T-helper 2 cell treated with Interferon-gamma antibody and Interleukin-4, amounts not matched to agents 100 ng/mL and 5 ng/mL, for 36 hours (primary cell): ENCODE results near the gene FXYD6. TPM values are rescaled to one million over a fixed set of nuclear protein-coding genes. Genes with fewer than 3 reads are reported as not detected.

Experiments used
- intact Hi-C: fragments of 100-400 bp; cut with micrococcal nuclease; formaldehyde crosslinking; loops from one replicate; pipeline ENCODE4 v1.15.1; 2023
- total RNA-seq: library from RNA; stranded (reverse); gene quantifications from 2 replicates; pipeline ENCODE4 v1.2.3, GENCODE V29; 2022

FXYD6 gene
- total RNA-seq, 1 donor from 2014 or later, result not detected

DNA sequence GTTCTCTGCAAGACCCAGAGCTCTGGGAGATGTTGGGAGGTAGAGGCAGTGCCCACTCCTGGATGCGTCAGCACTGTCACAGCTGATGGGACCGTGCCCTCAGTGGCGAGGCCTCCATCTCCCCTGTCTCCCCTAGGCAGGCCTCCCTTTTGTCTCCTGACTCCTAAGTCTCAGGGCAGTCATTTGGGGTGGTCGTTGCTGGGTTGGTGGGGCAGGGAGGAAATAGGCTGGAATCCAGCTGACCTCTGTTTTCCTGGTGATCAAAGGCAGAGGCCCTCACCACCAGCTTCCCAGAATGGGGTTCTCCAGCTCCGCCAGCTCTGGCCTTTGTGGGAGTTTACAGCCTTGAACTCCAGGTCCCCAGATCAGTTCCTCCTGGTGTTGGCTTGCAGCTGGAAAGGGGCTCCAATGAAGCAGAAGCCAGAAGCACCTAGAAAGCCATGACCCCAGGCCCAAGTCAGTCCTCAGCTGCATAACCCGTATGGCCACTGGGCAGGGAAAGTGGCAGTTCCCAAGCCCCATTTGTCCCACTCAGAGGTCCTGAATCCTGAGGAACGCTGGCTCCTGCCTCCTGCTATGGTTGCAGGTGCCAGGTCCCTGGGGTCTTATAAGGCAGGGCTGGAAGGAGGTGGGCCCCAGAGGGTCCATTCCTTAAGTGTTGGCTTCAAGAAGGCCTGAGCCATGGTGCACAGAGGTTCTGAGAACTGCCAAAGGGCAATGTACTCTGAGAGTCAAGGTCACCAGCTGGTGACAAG lies 44.6 kb downstream of the FXYD6 start:
- intact Hi-C loops, result no loop called here

GRCh38 chr11:117830674-117831351 lies 45.6 kb downstream of the FXYD6 start:
- intact Hi-C loops, result no loop called here

GRCh38 chr11:117830072-117830471 lies 46.4 kb downstream of the FXYD6 start:
- intact Hi-C loops, result no loop called here

DNA sequence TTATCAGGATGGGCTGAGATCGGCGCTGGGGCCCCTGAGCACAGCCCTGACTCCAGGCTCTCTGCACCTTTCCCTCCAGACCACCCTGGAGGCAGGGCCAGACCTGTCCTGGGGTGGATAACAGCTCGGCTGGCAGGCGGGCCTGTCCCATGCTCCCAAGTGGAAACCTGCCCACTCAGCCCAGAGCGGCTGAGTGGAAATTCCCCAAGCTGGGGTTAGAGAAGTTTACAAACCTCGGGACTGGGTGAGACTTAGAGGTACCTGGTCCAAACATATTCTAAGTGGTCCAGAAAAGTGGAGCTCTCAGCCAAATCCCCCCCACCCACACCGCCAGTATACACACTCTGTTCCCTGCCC lies 47.1 kb downstream of the FXYD6 start:
- intact Hi-C loops, result no loop called here

DNA sequence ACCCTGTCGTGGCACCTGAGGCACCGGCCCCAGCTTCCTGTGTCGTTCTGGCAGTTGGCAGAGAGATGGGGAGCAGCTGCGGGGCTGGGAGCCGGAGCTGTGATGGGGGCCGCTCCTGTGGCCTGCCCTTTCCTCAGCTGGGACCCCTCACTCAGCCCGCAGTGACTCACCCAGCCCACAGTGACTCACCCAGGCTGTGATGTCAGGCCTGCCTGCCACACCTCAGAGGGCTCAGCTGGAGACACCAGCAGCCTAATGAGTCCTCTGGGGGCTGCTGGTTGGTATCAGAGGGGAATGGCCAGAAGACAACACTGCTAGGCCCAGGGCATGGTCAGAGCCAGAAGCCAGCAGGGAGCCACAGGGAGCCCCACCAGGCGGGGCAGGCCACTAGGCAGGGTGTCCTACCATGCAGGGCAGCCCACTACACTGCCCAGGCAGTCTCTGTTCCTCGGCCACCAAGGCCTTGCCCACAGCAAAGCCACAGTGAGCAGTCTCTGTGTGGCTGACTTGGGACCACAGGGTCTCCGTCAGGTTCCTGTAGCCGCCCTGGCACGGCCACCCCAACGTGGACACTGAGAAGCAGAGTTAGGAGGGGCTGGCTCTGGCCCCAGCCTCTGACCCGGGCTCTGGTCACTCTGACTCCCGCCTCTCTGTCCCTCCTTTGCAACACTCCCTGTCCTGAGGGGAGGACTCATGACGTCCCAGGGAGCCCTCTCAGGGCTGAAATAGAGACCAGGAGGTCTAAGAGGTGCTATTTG lies 47.7 kb downstream of the FXYD6 start:
- intact Hi-C loops, result no loop called here

DNA sequence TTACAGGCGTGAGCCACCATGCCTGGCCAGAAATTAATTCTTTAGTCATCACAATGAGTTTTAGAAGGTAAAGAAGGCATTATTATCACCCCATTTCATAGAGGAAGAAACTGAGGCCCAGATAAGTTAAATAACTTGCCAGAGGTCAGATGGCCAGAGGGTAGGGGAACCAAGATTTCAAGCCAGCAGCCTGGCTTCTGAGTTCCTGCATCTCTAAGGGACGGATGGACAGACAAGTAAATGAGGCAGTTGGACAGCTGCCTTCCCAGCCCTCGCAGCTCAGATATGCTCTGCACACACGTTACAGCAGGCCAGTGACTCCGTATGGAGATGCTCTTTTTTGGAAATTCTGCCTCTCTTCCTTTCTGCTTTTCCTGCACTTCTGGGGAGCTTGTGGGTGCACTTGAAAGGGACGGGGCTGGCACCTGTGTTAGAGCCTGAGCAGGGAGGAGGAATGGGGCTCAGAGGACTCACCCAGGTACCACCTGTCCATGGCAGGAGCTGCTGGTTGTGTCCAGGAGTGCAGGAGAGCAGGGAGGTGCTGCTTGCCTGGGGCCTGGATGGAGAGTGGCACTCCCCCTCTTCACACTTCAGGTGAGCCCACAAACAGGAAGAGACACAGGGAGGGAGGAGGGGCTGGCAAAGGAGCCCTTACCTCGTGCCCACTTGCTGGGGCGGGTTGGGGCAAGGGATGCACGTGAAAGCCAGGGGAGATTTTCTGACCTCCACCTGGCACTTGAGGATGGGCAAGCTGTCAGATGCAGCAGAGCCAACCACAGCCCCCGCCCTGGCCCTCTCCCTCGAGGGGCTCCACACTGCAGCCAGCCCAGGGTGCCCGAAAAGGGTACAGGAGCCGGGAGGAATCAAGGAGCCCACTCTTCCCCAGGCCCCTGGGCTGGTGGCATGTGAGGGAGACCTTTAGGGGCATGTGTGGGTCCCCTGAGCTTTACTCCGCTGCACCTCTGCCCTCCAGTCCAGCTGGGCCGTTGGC lies 48.6 kb downstream of the FXYD6 start:
- intact Hi-C loops, result no loop called here

DNA sequence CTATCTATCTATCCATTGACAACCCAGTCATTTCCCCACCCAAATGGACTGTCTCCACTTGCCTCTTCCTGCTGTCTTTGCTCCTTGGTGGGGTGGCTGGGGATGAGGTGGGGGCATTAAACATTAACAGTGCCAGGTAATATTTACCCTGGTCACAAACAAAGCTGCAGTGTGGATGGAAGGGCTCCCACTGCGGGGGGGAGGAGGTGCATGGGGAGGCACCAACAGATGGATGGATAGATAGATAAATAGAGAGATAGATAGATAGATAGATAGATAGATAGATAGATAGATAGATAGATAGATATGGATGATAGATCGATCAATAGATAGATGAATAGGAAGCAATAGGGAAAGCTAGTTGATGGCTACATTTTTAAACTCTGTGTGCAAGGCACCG lies 49.6 kb downstream of the FXYD6 start:
- intact Hi-C loops, result no loop called here

GRCh38 chr11:117826190-117826570 lies 50.3 kb downstream of the FXYD6 start:
- intact Hi-C loops, result no loop called here

- intact Hi-C loops, result no loop called here
Measured at GRCh38 chr11:117825538-117826189, 50.8 kb downstream of the FXYD6 start.

- intact Hi-C loops, result no loop called here
Measured at GRCh38 chr11:117824571-117825537, 51.6 kb downstream of the FXYD6 start, which contains the start of gene FXYD2. Gene FXYD2 (minus strand): TSS chr11:117824744. CDS start chr11:117824678, 66 bp downstream.

- intact Hi-C loops, result no loop called here
Measured at GRCh38 chr11:117823946-117824420, 52.5 kb downstream of the FXYD6 start.

DNA sequence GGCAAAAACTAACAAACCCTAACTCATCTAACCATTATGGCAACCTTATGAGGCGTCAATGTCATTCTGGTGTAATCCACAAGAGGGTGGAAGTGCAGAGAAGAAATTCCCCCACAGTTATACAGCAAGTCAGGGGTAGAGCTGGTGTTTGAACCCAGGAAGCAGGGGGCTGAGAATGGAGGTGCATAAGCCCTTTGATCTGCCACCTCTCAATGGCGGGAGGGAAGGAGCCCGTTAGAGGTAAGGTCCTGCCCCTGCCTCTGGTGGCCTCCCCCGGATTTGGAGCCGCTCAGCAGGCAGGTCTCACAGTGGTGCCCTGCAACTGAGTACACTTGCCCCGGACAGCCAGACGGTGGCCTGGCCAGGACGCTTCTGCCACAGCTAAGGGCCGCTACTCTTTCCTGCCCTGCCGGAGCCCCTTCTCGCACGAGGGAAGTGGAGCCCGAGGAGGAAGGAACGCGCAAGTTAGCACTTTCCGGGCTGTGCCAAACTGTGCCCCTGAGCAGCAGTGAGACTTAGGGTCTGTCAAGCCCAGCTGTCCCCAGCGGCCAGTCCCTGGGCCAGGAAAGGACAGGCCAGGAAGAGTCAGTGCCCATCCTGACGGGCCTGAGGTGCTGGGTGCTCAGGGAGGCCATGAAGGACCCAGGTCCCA lies 53.0 kb downstream of the FXYD6 start:
- intact Hi-C loops, result no loop called here

- intact Hi-C loops, result no loop called here
Measured at GRCh38 chr11:117822074-117823033, 54.1 kb downstream of the FXYD6 start.

GRCh38 chr11:117821431-117821830 lies 55.0 kb downstream of the FXYD6 start:
- intact Hi-C loops, result no loop called here

DNA sequence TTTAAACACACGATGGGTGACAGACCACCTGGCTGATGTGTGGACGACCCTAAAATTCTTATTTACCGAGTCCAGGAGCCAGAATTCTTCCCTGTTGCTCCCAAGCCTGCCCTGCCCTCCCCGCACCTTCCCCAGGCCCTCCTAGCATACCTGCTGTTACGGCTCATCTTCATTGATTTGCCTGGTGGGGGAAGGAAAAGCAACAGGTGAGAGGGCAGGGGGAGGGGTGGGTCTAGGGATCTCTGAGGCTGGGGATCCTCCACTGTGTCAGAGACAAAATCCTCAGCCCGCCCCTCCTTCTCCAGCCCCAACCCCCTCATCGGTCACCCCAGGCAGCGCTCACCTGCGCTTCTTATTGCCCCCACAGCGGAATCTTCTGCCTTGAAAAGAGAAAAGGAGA lies 55.9 kb downstream of the FXYD6 start:
- intact Hi-C loops, result no loop called here

DNA sequence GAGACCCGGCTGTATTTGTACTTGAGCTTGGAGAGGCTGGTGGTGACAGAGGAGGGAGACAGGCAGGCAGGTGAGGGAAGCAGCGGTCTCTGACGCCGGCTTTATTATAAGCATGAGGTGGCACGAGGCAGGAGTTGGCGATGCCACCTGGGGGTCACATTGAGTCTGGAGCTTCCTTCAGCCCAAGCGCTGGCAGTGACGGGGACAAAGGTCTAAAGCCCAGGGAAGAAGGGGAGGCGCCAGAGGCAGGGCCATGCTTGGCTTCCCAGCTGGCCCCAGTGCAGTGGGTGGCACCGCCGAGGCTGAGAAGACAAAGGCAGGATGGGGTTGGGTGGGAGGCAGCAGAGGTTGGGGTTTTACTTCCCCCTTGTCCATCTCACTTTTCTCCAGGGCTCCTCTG lies 56.4 kb downstream of the FXYD6 start:
- intact Hi-C loops, result no loop called here
